CD4-positive, alpha-beta T cell treated with Interleukin-2 at 100 ng/mL for 4 hours (primary cell): Measurements from ENCODE around the gene DMD.
"Not testable (repeated sequence)": the region's sequence is repeated elsewhere in the genome, so short reads cannot be mapped to it uniquely, and the experiment has no call there.

Source experiments
- DNase-seq: peaks from one replicate; pipeline ENCODE4 v3.0.0-alpha.2; 2020; ENCODE audit warnings: low spot score

Gene DMD

GRCh38 chrX:33211356-33212260 lies at the start of gene DMD:
TSS of gene DMD (minus strand) at chrX:33211549. CDS start at chrX:33211312, 237 bp downstream.
- no peak for DNase-seq

DNA sequence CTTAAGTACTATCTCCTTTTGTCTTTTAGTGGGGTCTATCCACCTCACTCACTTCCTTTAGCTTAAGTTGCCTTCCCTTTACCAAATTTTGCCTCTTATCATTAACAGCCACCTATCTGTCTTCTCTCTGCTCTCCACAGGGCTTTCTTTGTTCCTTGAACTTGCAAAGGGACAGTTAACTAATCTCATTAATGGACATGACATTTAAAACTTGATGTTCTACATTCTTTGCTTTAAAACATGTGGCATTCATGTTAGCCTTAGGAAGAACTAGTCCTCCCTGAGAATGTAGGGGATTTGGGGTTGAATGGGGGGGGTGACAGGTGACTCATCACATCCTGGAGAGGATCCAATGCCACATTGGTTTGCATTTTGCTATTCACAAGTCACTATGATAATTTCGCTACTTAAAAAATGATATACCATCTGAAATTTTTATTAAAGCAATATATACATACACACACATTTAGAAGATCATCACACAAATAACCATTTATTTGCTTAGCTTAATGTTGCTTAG lies 41.0 kb upstream of the DMD start:
- no peak for DNase-seq

- no peak for DNase-seq
Measured at GRCh38 chrX:33218819-33219218, 7.5 kb upstream of the DMD start.

GRCh38 chrX:33210156-33210555 lies 1.2 kb downstream of the DMD start:
- no peak for DNase-seq

DNA sequence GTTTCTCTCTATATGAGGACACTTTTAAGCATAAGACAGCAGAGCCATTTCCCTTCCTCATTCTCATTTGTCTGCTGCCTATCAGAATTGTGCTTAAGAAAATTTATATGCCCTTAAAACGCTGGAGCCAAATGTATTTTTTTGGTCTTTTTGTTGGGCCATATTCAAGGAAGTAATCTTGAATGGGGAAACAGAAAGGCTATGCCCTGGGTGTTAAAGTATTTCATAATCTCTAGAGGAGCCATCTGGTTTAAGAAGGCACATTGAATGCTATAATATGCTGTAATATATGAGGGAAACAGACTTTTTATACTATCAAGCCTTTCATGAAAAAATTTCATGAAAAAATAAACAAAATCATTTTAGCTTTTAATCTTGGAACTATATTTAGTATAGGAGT lies 4.3 kb downstream of the DMD start:
- no peak for DNase-seq

GRCh38 chrX:33205321-33205720 lies 6.0 kb downstream of the DMD start:
- no peak for DNase-seq

DNA sequence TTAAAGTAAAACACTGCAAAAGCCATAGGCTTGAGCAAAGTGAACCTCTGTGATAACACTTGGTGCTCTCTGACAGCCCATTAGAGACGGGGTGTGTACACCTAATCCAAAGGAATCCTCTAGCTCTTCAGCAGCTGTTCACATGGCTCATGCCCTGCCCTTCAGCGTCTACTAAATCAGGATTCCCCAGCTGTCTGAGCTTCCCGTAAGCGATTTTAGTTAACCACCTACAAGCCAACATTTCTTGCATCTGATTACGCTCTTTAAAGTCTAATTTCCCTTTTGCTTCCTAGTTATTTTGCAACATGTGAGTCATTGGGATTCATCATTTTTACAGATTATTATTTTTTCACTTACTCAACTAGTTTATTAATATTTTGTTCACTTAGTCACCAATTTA lies 6.5 kb downstream of the DMD start:
- no peak for DNase-seq

DNA sequence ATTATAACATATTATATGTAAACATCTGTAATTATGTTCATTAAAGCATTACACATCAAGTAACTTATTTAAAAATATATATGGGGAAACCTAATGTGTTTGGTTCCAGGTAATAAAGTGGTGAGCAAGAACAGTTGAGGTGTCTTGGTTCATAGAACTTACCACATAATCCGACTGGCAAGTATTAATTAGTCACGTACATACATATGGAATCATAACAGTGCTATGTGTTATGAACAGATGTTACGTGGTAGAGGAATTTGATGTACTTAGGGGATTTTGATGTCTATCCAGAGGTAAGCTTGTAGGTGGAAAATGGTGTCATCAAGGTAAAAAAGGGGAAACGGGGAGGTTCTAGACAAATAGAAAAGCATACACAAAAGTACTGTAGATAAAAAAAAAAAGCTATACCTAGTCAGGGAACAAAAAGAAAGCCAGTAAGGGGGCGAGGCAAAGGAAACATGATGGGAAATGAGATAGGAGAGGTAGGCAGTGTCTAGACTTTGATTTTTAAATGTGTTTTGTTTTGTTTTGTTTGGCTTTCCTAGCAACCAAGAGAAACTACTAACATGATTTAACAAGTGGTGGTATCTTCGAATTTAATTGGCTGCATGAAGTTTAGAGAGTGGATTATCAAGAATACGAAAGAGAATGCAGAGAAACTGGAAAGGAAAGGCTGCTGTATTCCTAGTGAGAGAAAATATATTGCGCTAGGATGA lies 12.6 kb downstream of the DMD start:
- DNase-seq = no peak

DNA sequence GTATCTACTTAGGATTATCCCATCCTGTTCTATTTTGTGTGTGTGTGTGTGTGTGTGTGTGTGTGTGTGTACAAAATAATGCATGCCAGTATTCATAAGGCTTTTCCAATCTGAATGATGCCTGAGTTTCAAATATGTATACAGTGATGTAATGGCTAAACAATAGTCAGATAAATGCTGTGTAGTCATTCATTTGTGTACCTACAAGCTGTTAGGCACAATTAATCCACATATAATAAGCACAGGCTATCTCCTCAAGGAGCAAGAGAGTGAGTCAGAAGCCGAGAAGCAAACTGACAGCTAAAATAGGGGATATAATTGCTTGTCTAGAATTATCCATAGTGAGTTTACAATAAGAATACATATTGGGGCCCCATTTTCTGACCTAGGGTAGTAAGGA lies 15.7 kb downstream of the DMD start:
- no peak for DNase-seq

DNA sequence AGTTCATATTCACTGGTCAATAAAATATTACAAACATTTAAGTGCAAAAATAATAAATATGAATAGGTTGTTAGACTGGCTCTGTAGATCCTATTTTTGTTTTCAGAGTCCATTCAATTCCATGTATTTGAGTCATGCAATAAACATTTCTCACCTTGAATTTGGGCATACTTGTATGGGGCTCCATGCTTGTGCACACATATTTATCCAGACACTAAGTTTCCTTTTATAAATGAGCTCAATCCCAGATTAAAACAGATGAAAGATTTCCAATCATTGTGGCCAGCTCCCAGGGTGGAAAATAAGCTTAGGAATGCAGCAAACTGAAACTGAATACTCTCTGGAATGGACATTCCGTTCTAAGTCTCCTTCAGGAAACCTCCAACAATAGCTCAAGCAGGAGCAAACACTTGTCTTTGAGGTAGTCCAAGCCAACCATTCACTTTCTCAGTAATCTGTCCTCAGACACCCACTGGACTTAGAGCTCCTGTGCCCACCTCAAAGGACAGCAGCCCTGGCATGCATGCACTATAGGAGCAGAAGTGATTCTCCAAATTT lies 16.4 kb downstream of the DMD start:
- DNase-seq = no peak

- no peak for DNase-seq
Measured at GRCh38 chrX:33194289-33194688, 17.1 kb downstream of the DMD start.

DNA sequence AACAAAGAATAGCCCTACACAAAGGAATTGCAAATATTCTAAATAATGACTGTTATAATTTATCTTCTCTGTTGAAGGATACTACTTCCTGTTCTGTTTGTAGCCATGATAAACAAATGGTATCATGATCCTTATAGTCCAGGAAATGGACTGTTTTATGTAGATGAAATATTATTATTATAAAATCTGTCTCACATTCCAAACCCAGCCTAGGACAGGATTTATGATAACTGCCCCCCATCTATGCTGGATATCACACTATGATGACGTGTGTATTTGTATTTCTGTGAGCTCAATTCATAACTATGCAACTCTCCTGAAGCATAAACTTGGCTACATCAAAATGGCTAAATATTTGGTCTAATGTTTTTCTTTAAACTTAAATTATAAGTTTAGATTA lies 21.3 kb downstream of the DMD start:
- no peak for DNase-seq

GRCh38 chrX:33188881-33189280 lies 22.5 kb downstream of the DMD start:
- no peak for DNase-seq

GRCh38 chrX:33188286-33188685 lies 23.1 kb downstream of the DMD start:
- DNase-seq = no peak

- not testable (repeated sequence) for DNase-seq
Measured at GRCh38 chrX:33184803-33185202, 26.5 kb downstream of the DMD start.

DNA sequence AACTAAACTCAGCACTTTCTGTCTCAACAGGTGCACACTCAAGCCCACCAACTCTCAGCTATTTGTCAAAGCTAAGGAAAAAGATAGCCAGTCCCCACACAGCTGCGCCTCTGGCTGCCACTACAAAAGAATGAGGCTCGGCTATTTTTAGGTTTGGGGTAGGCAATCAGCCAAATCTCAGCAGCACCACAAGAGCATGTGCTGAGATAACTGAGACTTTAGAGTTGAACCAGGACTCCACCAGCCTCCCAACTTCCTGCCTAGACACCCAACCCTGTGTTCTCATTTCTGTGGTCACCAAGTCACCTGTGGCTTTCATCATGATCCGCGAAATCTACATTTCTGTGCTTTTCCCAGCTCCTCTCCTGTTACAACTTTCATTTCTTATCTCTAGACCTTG lies 28.0 kb downstream of the DMD start:
- DNase-seq = no peak

- no peak for DNase-seq
Measured at GRCh38 chrX:33178690-33179089, 32.7 kb downstream of the DMD start.

GRCh38 chrX:33178218-33178617 lies 33.1 kb downstream of the DMD start:
- no peak for DNase-seq

GRCh38 chrX:33175201-33175600 lies 36.1 kb downstream of the DMD start:
- DNase-seq = no peak

DNA sequence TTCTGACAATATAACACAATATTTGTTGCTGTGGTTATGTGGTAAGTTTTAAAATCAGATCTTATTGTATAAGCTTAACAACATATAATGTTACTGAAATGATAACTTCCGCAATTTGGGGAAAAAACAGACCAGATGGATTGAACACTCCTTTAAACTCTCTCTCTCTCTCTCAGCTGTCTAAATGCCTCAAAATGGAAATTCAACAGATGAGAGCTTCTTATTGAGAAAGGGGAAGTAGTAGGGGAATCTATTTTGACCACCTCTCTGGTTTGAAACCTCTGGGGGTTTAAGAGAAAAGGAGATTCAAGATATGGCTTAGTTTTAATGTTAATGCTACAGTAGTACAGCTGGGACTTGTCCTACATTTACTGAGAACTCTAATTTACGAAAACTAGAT lies 40.3 kb downstream of the DMD start:
- no peak for DNase-seq

GRCh38 chrX:33161829-33162228 lies 49.5 kb downstream of the DMD start:
- DNase-seq = no peak

- DNase-seq = no peak
Measured at GRCh38 chrX:33160273-33160672, 51.1 kb downstream of the DMD start.
